Natural killer cell treated with Interleukin-12 subunit alpha and Interleukin-12 subunit beta and Interleukin-15 and Interleukin-18, amount 100 ng/mL, for 72 hours (primary cell): Measurements from ENCODE around the gene WASF3. TPM values are rescaled to one million over a fixed set of nuclear protein-coding genes. Genes with fewer than 3 reads are reported as not detected.
"Not testable (repeated sequence)": the region's sequence is repeated elsewhere in the genome, so short reads cannot be mapped to it uniquely, and the experiment has no call there.

Source experiments
- ATAC-seq, 2 donors: fragments of 150-1000 bp; cut with Tn5 transposase in 1 of 2; sonication (Bioruptor Pico), chemical (Tn5 transposase) in 1 of 2; 2 replicates each; pipeline ENCODE4 v1.10.0; 2021
- DNase-seq: peaks from one replicate; pipeline ENCODE4 v3.0.0; 2022; ENCODE audit warnings: low spot score
- H3K27ac Mint-ChIP-seq, 2 donors: 1 replicate in 1 of 2; 2 replicates in 1 of 2; pipeline ENCODE4 v1.8.0; 2022; ENCODE audit warnings: mixed read lengths in 2 of 2, mild to moderate bottlenecking in 1 of 2, moderate library complexity in 1 of 2
- H3K27me3 Mint-ChIP-seq, 2 donors: 1 replicate in 1 of 2; 2 replicates in 1 of 2; pipeline ENCODE4 v1.8.0; 2022; ENCODE audit warnings: mixed read lengths in 2 of 2
- H3K36me3 Mint-ChIP-seq: one replicate; pipeline ENCODE4 v1.8.0; 2022; ENCODE audit warnings: mixed read lengths
- H3K4me1 Mint-ChIP-seq, 2 donors: 1 replicate in 1 of 2; 2 replicates in 1 of 2; pipeline ENCODE4 v1.8.0; 2022; ENCODE audit warnings: low read depth in 2 of 2, mixed read lengths in 2 of 2, mild to moderate bottlenecking in 1 of 2
- H3K4me3 Mint-ChIP-seq: one replicate; pipeline ENCODE4 v1.8.0; 2022; ENCODE audit warnings: mixed read lengths
- H3K9me3 Mint-ChIP-seq: 2 replicates; pipeline ENCODE4 v1.8.0; 2022; ENCODE audit warnings: mixed read lengths
- total RNA-seq, 2 donors: library from RNA; stranded (reverse); gene quantifications; one replicate each; pipeline ENCODE4 v1.2.3, GENCODE V29; 2022

WASF3 gene
- total RNA-seq, 2 donors from 2014 or later, result not detected

- H3K27ac Mint-ChIP-seq, H3K36me3 Mint-ChIP-seq, DNase-seq, H3K9me3 Mint-ChIP-seq, ATAC-seq, H3K4me3 Mint-ChIP-seq, H3K4me1 Mint-ChIP-seq: not testable (repeated sequence)
- peaks cover 7 to 21% of the 10 kb centered on the region in 2 donors for H3K27me3 Mint-ChIP-seq
Measured at GRCh38 chr13:26636073-26636472, 78.6 kb downstream of the WASF3 start.

- Mint-ChIP-seq H3K4me1 (no peaks in the 10 kb centered on the region), H3K36me3 (peaks cover 11% of the 10 kb centered on the region), H3K9me3 (no peaks in the 10 kb centered on the region), H3K27ac (no peak overlapping the region), H3K27me3 (peaks cover 4 to 32% of the 10 kb centered on the region in 2 donors), H3K4me3 (no peak overlapping the region)
- DNase-seq (no peak), ATAC-seq (no peak)
Measured at GRCh38 chr13:26646603-26647002, 89.1 kb downstream of the WASF3 start.

- Mint-ChIP-seq H3K9me3 (no peaks in the 10 kb centered on the region), H3K36me3 (peaks cover 11% of the 10 kb centered on the region), H3K4me1 (no peaks in the 10 kb centered on the region), H3K4me3 (no peak overlapping the region), H3K27ac (no peak overlapping the region), H3K27me3 (peaks cover 0 to 32% of the 10 kb centered on the region in 2 donors)
- ATAC-seq (no peak), DNase-seq (no peak)
Measured at GRCh38 chr13:26651234-26651633, 93.8 kb downstream of the WASF3 start.

- no peaks in the 10 kb centered on the region for H3K4me1 Mint-ChIP-seq
- ATAC-seq (no peak), DNase-seq (no peak)
- H3K27me3 Mint-ChIP-seq, result peaks cover 0 to 32% of the 10 kb centered on the region in 2 donors
- no peaks in the 10 kb centered on the region for H3K9me3 Mint-ChIP-seq
- H3K27ac Mint-ChIP-seq, result no peak overlapping the region
- H3K36me3 Mint-ChIP-seq, result peaks cover 11% of the 10 kb centered on the region
- no peak overlapping the region for H3K4me3 Mint-ChIP-seq
Measured at GRCh38 chr13:26653310-26653709, 95.8 kb downstream of the WASF3 start.

GRCh38 chr13:26653842-26654241 is 96.4 kb downstream of the WASF3 start:
- Mint-ChIP-seq H3K36me3 (peaks cover 11% of the 10 kb centered on the region), H3K4me1 (no peaks in the 10 kb centered on the region), H3K27me3 (peaks cover 0 to 32% of the 10 kb centered on the region in 2 donors), H3K27ac (no peak overlapping the region), H3K9me3 (no peaks in the 10 kb centered on the region), H3K4me3 (no peak overlapping the region)
- no peak for ATAC-seq
- DNase-seq, result no peak

- H3K9me3 Mint-ChIP-seq, result no peaks in the 10 kb centered on the region
- H3K4me3 Mint-ChIP-seq, result no peak overlapping the region
- peaks cover 8 to 14% of the 10 kb centered on the region in 2 donors for H3K27me3 Mint-ChIP-seq
- no peaks in the 10 kb centered on the region for H3K36me3 Mint-ChIP-seq
- H3K27ac Mint-ChIP-seq, result no peak overlapping the region
- no peak for DNase-seq
- no peaks in the 10 kb centered on the region for H3K4me1 Mint-ChIP-seq
- no peak for ATAC-seq
Measured at GRCh38 chr13:26656919-26657318, 99.4 kb downstream of the WASF3 start.

GRCh38 chr13:26658448-26659385 is 101.2 kb downstream of the WASF3 start:
- no peaks in the 10 kb centered on the region for H3K36me3 Mint-ChIP-seq
- peak in 1 of 2 donors; percentile 45 for ATAC-seq
- DNase-seq, result no peak
- no peak overlapping the region for H3K27ac Mint-ChIP-seq
- H3K27me3 Mint-ChIP-seq, result peaks cover 13 to 16% of the 10 kb centered on the region in 2 donors
- H3K4me1 Mint-ChIP-seq, result no peaks in the 10 kb centered on the region
- no peaks in the 10 kb centered on the region for H3K9me3 Mint-ChIP-seq
- H3K4me3 Mint-ChIP-seq, result no peak overlapping the region

- DNase-seq, result no peak
- Mint-ChIP-seq H3K27me3 (peaks cover 14 to 16% of the 10 kb centered on the region in 2 donors), H3K36me3 (no peaks in the 10 kb centered on the region), H3K9me3 (no peaks in the 10 kb centered on the region), H3K4me1 (no peaks in the 10 kb centered on the region), H3K27ac (no peak overlapping the region), H3K4me3 (no peak overlapping the region)
- ATAC-seq, result no peak
Measured at GRCh38 chr13:26660185-26660584, 102.7 kb downstream of the WASF3 start.

- peaks cover 8 to 16% of the 10 kb centered on the region in 2 donors for H3K27me3 Mint-ChIP-seq
- no peak for DNase-seq
- H3K36me3 Mint-ChIP-seq, result no peaks in the 10 kb centered on the region
- no peaks in the 10 kb centered on the region for H3K4me1 Mint-ChIP-seq
- H3K4me3 Mint-ChIP-seq, result no peak overlapping the region
- H3K27ac Mint-ChIP-seq, result no peak overlapping the region
- no peaks in the 10 kb centered on the region for H3K9me3 Mint-ChIP-seq
- no peak for ATAC-seq
Measured at GRCh38 chr13:26660766-26661165, 103.3 kb downstream of the WASF3 start.

GRCh38 chr13:26663791-26664190 is 106.3 kb downstream of the WASF3 start:
- Mint-ChIP-seq H3K27me3 (peaks cover 5 to 16% of the 10 kb centered on the region in 2 donors), H3K4me1 (no peaks in the 10 kb centered on the region), H3K36me3 (no peaks in the 10 kb centered on the region), H3K9me3 (no peaks in the 10 kb centered on the region), H3K4me3 (no peak overlapping the region), H3K27ac (no peak overlapping the region)
- DNase-seq (no peak), ATAC-seq (no peak)

GRCh38 chr13:26664286-26664685 is 106.8 kb downstream of the WASF3 start:
- Mint-ChIP-seq H3K27ac (no peak overlapping the region), H3K9me3 (no peaks in the 10 kb centered on the region), H3K4me1 (no peaks in the 10 kb centered on the region), H3K27me3 (peaks cover 5 to 16% of the 10 kb centered on the region in 2 donors), H3K4me3 (no peak overlapping the region), H3K36me3 (no peaks in the 10 kb centered on the region)
- no peak for ATAC-seq
- DNase-seq, result no peak

- no peak overlapping the region for H3K27ac Mint-ChIP-seq
- no peak for DNase-seq
- H3K9me3 Mint-ChIP-seq, result no peaks in the 10 kb centered on the region
- ATAC-seq, result no peak
- peaks cover 5 to 16% of the 10 kb centered on the region in 2 donors for H3K27me3 Mint-ChIP-seq
- H3K4me3 Mint-ChIP-seq, result no peak overlapping the region
- no peaks in the 10 kb centered on the region for H3K36me3 Mint-ChIP-seq
- H3K4me1 Mint-ChIP-seq, result no peaks in the 10 kb centered on the region
Measured at GRCh38 chr13:26664876-26665275, 107.4 kb downstream of the WASF3 start.

- no peaks in the 10 kb centered on the region for H3K9me3 Mint-ChIP-seq
- ATAC-seq, result peak in 1 of 2 donors; percentile 43
- H3K27ac Mint-ChIP-seq, result no peak overlapping the region
- no peaks in the 10 kb centered on the region for H3K36me3 Mint-ChIP-seq
- DNase-seq, result no peak
- H3K4me1 Mint-ChIP-seq, result no peaks in the 10 kb centered on the region
- peaks cover 5 to 27% of the 10 kb centered on the region in 2 donors for H3K27me3 Mint-ChIP-seq
- no peak overlapping the region for H3K4me3 Mint-ChIP-seq
Measured at GRCh38 chr13:26668357-26669146, 111.1 kb downstream of the WASF3 start.

- Mint-ChIP-seq H3K9me3 (no peaks in the 10 kb centered on the region), H3K27ac (no peak overlapping the region), H3K4me3 (no peak overlapping the region), H3K27me3 (peaks cover 8 to 31% of the 10 kb centered on the region in 2 donors), H3K4me1 (no peaks in the 10 kb centered on the region), H3K36me3 (no peaks in the 10 kb centered on the region)
- no peak for DNase-seq
- peak in 1 of 2 donors; percentile 36 for ATAC-seq
Measured at GRCh38 chr13:26673890-26674289, 116.4 kb downstream of the WASF3 start.
